K562 (cell line): ENCODE results near the gene CAST. TPM values are rescaled to one million over a fixed set of nuclear protein-coding genes. Genes with fewer than 3 reads are reported as not detected.

Experiments
- ATAC-seq: fragments of 200-7000 bp; cut with Tn5 transposase; 3 replicates; pipeline ENCODE4 v1.9.1; 2020; ENCODE audit warnings: moderate library complexity
- BruUV-seq: library from RNA; stranded (reverse); fragments of 400-500 nt; replicated peaks from 2 replicates; lab custom pipeline; 2021; lab: Mats Ljungman, UMichigan
- CTCF ChIA-PET: fragments of 300-600 bp; formaldehyde crosslinking; extraction: SDS; loops from one replicate; lab custom pipeline; 2021; ENCODE audit warnings: low intra/inter-chr PET ratio; lab: Yijun Ruan, JAX
- POLR2A ChIA-PET: fragments of 300-600, 350-650 bp; sonication (Branson Sonifier 250); formaldehyde crosslinking; extraction: SDS; loops from one replicate; lab custom pipeline; 2021; ENCODE audit warnings: antibody characterized with exemption, inconsistent platforms; lab: Yijun Ruan, JAX
- DNase-seq, 4 experiments: peaks; one replicate each; pipeline versions ENCODE4 v3.0.0 to v3.0.0-alpha.2; 2011 to 2018; ENCODE audit warnings: low spot score in 3 of 4, mixed read lengths in 3 of 4; ENCODE audit errors: extremely low read depth in 1 of 4
- FAIRE-seq: peaks from 2 replicates; lab custom pipeline; 2011; peaks lifted over from hg19 to GRCh38; lab: Jason Lieb, UNC
- H2AFZ ChIP-seq: 2 replicates; pipeline ENCODE4 v1.6.0; 2011; ENCODE audit warnings: low read depth, low read length, control low read depth, inconsistent platforms
- H3K27ac ChIP-seq: fragments of 200-600 bp; 3 replicates; pipeline ENCODE4 v1.8.0; 2011; ENCODE audit warnings: low read depth, mild to moderate bottlenecking, control low read depth, inconsistent platforms, low read length, moderate library complexity, mixed read lengths; ENCODE audit errors: extremely low read depth
- H3K27me3 ChIP-seq, 2 experiments: fragments of 300-600 bp in 1 of 2; 2 replicates in 1 of 2; 3 replicates in 1 of 2; pipeline versions ENCODE4 v1.6.0 to v1.8.0; 2011; ENCODE audit warnings: inconsistent platforms in 2 of 2, low read length in 2 of 2, mild to moderate bottlenecking in 1 of 2, mixed read lengths in 1 of 2, moderate library complexity in 1 of 2; ENCODE audit not compliant: control insufficient read depth in 2 of 2, insufficient read depth in 2 of 2
- H3K36me3 ChIP-seq: fragments of 300-600 bp; 3 replicates; pipeline ENCODE4 v1.8.0; 2011; ENCODE audit warnings: mild to moderate bottlenecking, low read length, inconsistent platforms; ENCODE audit not compliant: control insufficient read depth, insufficient read depth
- H3K4me1 ChIP-seq, 2 experiments: fragments of 200-600 bp in 1 of 2; replicated peaks in 1 of 2; 2 replicates in 1 of 2; 3 replicates in 1 of 2; pipeline versions ENCODE4 v1.5.1 to v1.8.0; 2011; ENCODE audit warnings: inconsistent platforms in 2 of 2, low read length in 2 of 2, mild to moderate bottlenecking in 1 of 2, mixed read lengths in 1 of 2, moderate library complexity in 1 of 2; ENCODE audit not compliant: control insufficient read depth in 2 of 2, insufficient read depth in 2 of 2
- H3K4me2 ChIP-seq: 2 replicates; pipeline ENCODE4 v1.6.1; 2011; ENCODE audit warnings: low read length, control low read depth, inconsistent platforms, mixed read lengths; ENCODE audit not compliant: insufficient read depth
- H3K4me3 ChIP-seq: fragments of 200-600 bp; sonication (generic), shearing (Covaris generic); 2 replicates; pipeline ENCODE4 v1.5.1; 2016; ENCODE audit warnings: control low read depth, inconsistent platforms
- H3K79me2 ChIP-seq: fragments of 200-600 bp; 3 replicates; pipeline ENCODE4 v1.8.0; 2011; ENCODE audit warnings: low read length, inconsistent platforms; ENCODE audit not compliant: control insufficient read depth, insufficient read depth
- H3K9ac ChIP-seq, 2 experiments: 2 replicates each; pipeline versions ENCODE4 v1.6.0 to v1.6.1; 2011; ENCODE audit warnings: low read depth in 2 of 2, low read length in 2 of 2, control low read depth in 1 of 2, inconsistent platforms in 1 of 2, mild to moderate bottlenecking in 1 of 2, mixed read lengths in 1 of 2; ENCODE audit not compliant: insufficient read depth in 1 of 2
- H3K9me1 ChIP-seq: one replicate; pipeline ENCODE4 v1.6.0; 2011; ENCODE audit warnings: inconsistent platforms, mild to moderate bottlenecking, low read length, moderate library complexity; ENCODE audit not compliant: control insufficient read depth, insufficient read depth
- H3K9me3 ChIP-seq: replicated peaks from 2 replicates; pipeline ENCODE4 v1.5.1; 2011; ENCODE audit warnings: low read depth, low read length, inconsistent platforms; ENCODE audit not compliant: control insufficient read depth, insufficient read depth
- H4K20me1 ChIP-seq: replicated peaks from 2 replicates; pipeline ENCODE4 v1.6.1; 2011; ENCODE audit warnings: low read length, inconsistent platforms, mixed read lengths; ENCODE audit not compliant: control insufficient read depth, insufficient read depth
- BDP1 ChIP-seq: IDR thresholded peaks from 3 replicates; pipeline ENCODE4 v1.6.1; 2011; ENCODE audit not compliant: insufficient read length, insufficient read depth
- EP400 ChIP-seq: fragments of 450-650 bp; IDR thresholded peaks from 2 replicates; pipeline ENCODE4 v1.6.1; 2017; ENCODE audit warnings: antibody characterized with exemption, mild to moderate bottlenecking, moderate library complexity
- FOXK1 ChIP-seq: sonication (generic); formaldehyde crosslinking; IDR thresholded peaks from 2 replicates; pipeline ENCODE4 v1.8.0; 2022; ENCODE audit warnings: missing genetic modification reagents, mild to moderate bottlenecking, borderline replicate concordance
- HLTF ChIP-seq: fragments of 450-650 bp; IDR thresholded peaks from 2 replicates; pipeline ENCODE4 v1.6.1; 2016
- MAFG ChIP-seq: fragments of 450-650 bp; conservative IDR thresholded peaks from 2 replicates; pipeline ENCODE4 v1.6.1; 2016; ENCODE audit warnings: missing genetic modification characterization, missing compliant biosample characterization
- NCOA4 ChIP-seq: fragments of 450-650 bp; IDR thresholded peaks from 2 replicates; pipeline ENCODE4 v1.6.1; 2018; ENCODE audit warnings: mild to moderate bottlenecking; ENCODE audit not compliant: partially characterized antibody
- NRF1 ChIP-seq, 2 experiments: fragments of 450-650 bp; IDR thresholded peaks in 1 of 2; conservative IDR thresholded peaks in 1 of 2; 2 replicates each; pipeline ENCODE4 v1.6.1; 2014; ENCODE audit warnings: mild to moderate bottlenecking in 2 of 2
- POLR2A ChIP-seq: fragments of 450-650 bp; conservative IDR thresholded peaks from 2 replicates; pipeline ENCODE4 v1.6.1; 2016
- SMARCB1 ChIP-seq: IDR thresholded peaks from 2 replicates; pipeline ENCODE4 v1.6.1; 2011; ENCODE audit warnings: improper control_type of control experiment, low read depth; ENCODE audit not compliant: insufficient read length
- SPI1 ChIP-seq: IDR thresholded peaks from 2 replicates; pipeline ENCODE4 v1.6.1; 2011; ENCODE audit warnings: low read depth, low read length, control low read depth, borderline replicate concordance
- TEAD2 ChIP-seq: fragments of 450-650 bp; IDR thresholded peaks from 2 replicates; pipeline ENCODE4 v1.6.1; 2016; ENCODE audit warnings: missing genetic modification characterization, control low read depth, missing compliant biosample characterization
- YBX1 ChIP-seq: fragments of 450-650 bp; IDR thresholded peaks from 2 replicates; pipeline ENCODE4 v1.7.1; 2016; ENCODE audit warnings: mild to moderate bottlenecking
- ZNF174 ChIP-seq: fragments of 250-450 bp; sonication (Bioruptor Pico); IDR thresholded peaks from 2 replicates; pipeline ENCODE4 v1.4.0; 2020; ENCODE audit warnings: mild to moderate bottlenecking
- ZNF586 ChIP-seq: fragments of 450-650 bp; formaldehyde crosslinking; conservative IDR thresholded peaks from 2 replicates; pipeline ENCODE4 v1.4.0; 2020; ENCODE audit warnings: mild to moderate bottlenecking, moderate library complexity
- ZNF79 ChIP-seq: fragments of 250-450 bp; sonication (Bioruptor Pico); IDR thresholded peaks from 2 replicates; pipeline ENCODE4 v1.4.0; 2020; ENCODE audit warnings: low read depth, mild to moderate bottlenecking, moderate library complexity
- WGBS: fragments of 100-300 bp; shearing (Covaris generic); methylation state at CpG from one replicate; pipeline ENCODE4 v1.1.6; 2016; ENCODE audit warnings: low coverage, mixed read lengths; ENCODE audit not compliant: insufficient coverage; ENCODE audit errors: missing lambda C conversion rate; 5-methylcytosine and 5-hydroxymethylcytosine counted together
- in situ Hi-C: fragments of 300-500 bp; cut with MboI; formaldehyde crosslinking; loops from 4 replicates; pipeline ENCODE4 v1.15.0; 2018; ENCODE audit warnings: inconsistent platforms, mixed read lengths
- intact Hi-C: fragments of 100-400 bp; cut with micrococcal nuclease; formaldehyde crosslinking; loops from 2 replicates; pipeline ENCODE4 v1.14.2; 2022
- polyA plus RNA-seq, 8 experiments: library from polyadenylated mRNA; depleted of rRNA in 4 of 8; stranded (reverse) in 5 of 8; unstranded in 3 of 8; fragments of >200 nt; fragmentation: Nextera tagmentation in 2 of 8; fragmentation: Illumina TruSeq in 1 of 8; extraction: Ambion mirVana in 2 of 8; extraction: Trizol in 1 of 8; gene quantifications; 2 replicates each; pipeline versions ENCODE4 v1.2.1 to v1.2.3, GENCODE V29; 2011 to 2014; ENCODE audit warnings: inconsistent platforms in 1 of 8, missing spikeins in 1 of 8
- total RNA-seq, 7 experiments: library from RNA; depleted of rRNA in 6 of 7; stranded (reverse); fragments of >200 nt in 6 of 7; fragmentation: Illumina TruSeq in 2 of 7; extraction: Trizol in 2 of 7; gene quantifications; 2 replicates each; pipeline versions ENCODE4 v1.2.1 to v1.2.3, GENCODE V29; 2011 to 2021; ENCODE audit warnings: low replicate concordance in 1 of 7
- TF ChIP-seq, protein P1 (sequence below): fragments of 250-450 bp; sonication (Bioruptor Pico); IDR thresholded peaks from 2 replicates; pipeline ENCODE4 v1.8.0; 2021; ENCODE audit warnings: borderline replicate concordance, mild to moderate bottlenecking, moderate library complexity; ENCODE audit not compliant: poor library complexity, severe bottlenecking
- TF ChIP-seq, protein P2 (sequence below): IDR thresholded peaks from 3 replicates; pipeline ENCODE4 v1.6.1; 2011; ENCODE audit warnings: borderline replicate concordance, mild to moderate bottlenecking; ENCODE audit not compliant: insufficient read length, insufficient read depth

Gene CAST
- total and polyA plus RNA-seq, 9 of the 15 experiments (the other 6 are each of a cell fraction or from before 2014, with no cell fraction given): 55.5 to 136 (median 86.1) TPM

DNA sequence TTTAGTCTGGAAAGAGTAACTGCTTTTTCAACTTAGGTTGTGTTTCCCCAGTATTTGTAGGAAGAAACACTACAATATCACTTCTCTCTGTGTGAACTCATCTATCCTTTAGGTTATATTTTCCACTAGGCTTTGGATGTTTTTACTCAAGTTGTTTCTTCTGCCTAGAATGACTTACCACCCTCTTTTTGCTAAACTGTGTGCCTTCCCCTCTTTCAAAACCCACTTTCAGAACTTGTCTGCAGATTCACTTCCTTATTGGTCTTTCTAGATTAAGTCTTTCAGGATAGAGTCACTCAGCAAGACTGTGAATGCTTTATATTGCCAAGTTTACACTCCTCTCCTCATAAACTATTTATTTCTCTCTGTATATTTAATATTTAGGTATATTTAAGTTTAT is 14.2 kb upstream of the CAST start:
- ChIA-PET POLR2A (interaction anchor here (0.8 kb wide), 1 partner anchor 12 kb away, joined by 3 read pairs; no protein-coding TSS in a partner anchor), CTCF (no interaction called here)
- H3K9ac ChIP-seq: no peak overlapping the region
- no peak overlapping the region for H2AFZ ChIP-seq
- no peaks in the 10 kb centered on the region for H3K9me1 ChIP-seq
- no peak for ATAC-seq
- no peak overlapping the region for H3K27ac ChIP-seq
- BruUV-seq: no TSS peak
- no peaks in the 10 kb centered on the region for H3K4me1 ChIP-seq
- H3K9me3 ChIP-seq: no peaks in the 10 kb centered on the region
- no peak overlapping the region for H3K4me2 ChIP-seq
- intact Hi-C loops: no loop called here
- in situ Hi-C loops: no loop called here
- FAIRE-seq: no peak
- DNase-seq: no peak
- H3K4me3 ChIP-seq: no peak overlapping the region
- no peaks in the 10 kb centered on the region for H3K36me3 ChIP-seq
- H4K20me1 ChIP-seq: no peaks in the 10 kb centered on the region
- TF ChIP-seq ZNF174 (CRISPR knock-in tag) (no peak), ZNF79 (CRISPR knock-in tag) (no peak), NRF1 (conservative IDR thresholded peaks at IDR 0.05 in 1 of 2, IDR thresholded peaks at IDR 0.05 in 1 of 2) (no peak)
- TF ChIP-seq, protein P1, sequence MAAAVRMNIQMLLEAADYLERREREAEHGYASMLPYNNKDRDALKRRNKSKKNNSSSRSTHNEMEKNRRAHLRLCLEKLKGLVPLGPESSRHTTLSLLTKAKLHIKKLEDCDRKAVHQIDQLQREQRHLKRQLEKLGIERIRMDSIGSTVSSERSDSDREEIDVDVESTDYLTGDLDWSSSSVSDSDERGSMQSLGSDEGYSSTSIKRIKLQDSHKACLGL: no peak
- peaks cover 3 to 9% of the 10 kb centered on the region in 2 experiments; a peak in 3 of 5 replicates for H3K27me3 ChIP-seq
- H3K79me2 ChIP-seq: no peaks in the 10 kb centered on the region

DNA sequence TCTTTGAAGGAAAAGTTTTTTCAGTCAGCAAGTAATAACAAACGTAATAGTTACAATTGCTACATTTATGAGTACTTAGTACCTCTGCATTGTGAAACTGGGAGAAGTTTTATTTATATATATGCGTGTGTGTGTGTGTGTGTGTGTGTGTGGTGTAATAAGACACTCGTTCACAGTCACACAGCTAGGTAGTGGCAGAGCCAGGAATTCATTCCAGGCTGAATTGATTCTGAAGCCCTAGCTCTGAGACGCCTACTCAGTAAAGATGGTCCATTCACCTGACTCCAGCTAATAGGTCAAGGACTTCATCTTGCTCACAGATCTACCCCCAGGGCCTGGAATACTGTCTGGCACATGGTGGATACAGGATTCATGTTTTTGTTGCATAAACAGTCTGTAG is 13.6 kb upstream of the CAST start:
- CTCF ChIA-PET: no interaction called here
- 0% methylated on average over 4 of the region's 4 CpGs for WGBS
- intact Hi-C loops (no loop called here), in situ Hi-C loops (no loop called here)
- H3K4me3 ChIP-seq: no peak overlapping the region
- no peak for FAIRE-seq
- H3K4me2 ChIP-seq: no peak overlapping the region
- H3K9me1 ChIP-seq: no peaks in the 10 kb centered on the region
- no TSS peak for BruUV-seq
- H3K79me2 ChIP-seq: no peaks in the 10 kb centered on the region
- ATAC-seq: no peak
- H3K27me3 ChIP-seq: peaks cover 3 to 9% of the 10 kb centered on the region in 2 experiments; a peak in 3 of 5 replicates
- POLR2A ChIA-PET: no interaction called here
- DNase-seq: no peak
- H3K27ac ChIP-seq: no peak overlapping the region
- H2AFZ ChIP-seq: no peak overlapping the region
- no peak overlapping the region for H3K9ac ChIP-seq
- no peaks in the 10 kb centered on the region for H3K9me3 ChIP-seq
- H3K4me1 ChIP-seq: no peaks in the 10 kb centered on the region
- H3K36me3 ChIP-seq: no peaks in the 10 kb centered on the region
- H4K20me1 ChIP-seq: no peaks in the 10 kb centered on the region
- no peak for TF ChIP-seq SMARCB1
- TF ChIP-seq MAFG (tag): no peak
- no peak for TF ChIP-seq YBX1
- TF ChIP-seq TEAD2: no peak
- no peak for TF ChIP-seq EP400
- TF ChIP-seq ZNF586: no peak
- TF ChIP-seq NCOA4: no peak
- TF ChIP-seq HLTF: no peak
- TF ChIP-seq FOXK1 (CRISPR knock-in tag): no peak
- TF ChIP-seq POLR2A: no peak
- no peak for TF ChIP-seq SPI1
- TF ChIP-seq, protein P2, sequence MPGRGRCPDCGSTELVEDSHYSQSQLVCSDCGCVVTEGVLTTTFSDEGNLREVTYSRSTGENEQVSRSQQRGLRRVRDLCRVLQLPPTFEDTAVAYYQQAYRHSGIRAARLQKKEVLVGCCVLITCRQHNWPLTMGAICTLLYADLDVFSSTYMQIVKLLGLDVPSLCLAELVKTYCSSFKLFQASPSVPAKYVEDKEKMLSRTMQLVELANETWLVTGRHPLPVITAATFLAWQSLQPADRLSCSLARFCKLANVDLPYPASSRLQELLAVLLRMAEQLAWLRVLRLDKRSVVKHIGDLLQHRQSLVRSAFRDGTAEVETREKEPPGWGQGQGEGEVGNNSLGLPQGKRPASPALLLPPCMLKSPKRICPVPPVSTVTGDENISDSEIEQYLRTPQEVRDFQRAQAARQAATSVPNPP: no peak
- TF ChIP-seq BDP1: no peak
